NT2/D1 (cell line): ENCODE measurements around the gene ITFG1.
"Not testable (repeated sequence)": the region's sequence is repeated elsewhere in the genome, so short reads cannot be mapped to it uniquely, and the experiment has no call there.

ENCODE experiments used
- SUZ12 ChIP-seq: IDR thresholded peaks from 2 replicates; pipeline ENCODE4 v1.6.1; 2011; ENCODE audit not compliant: insufficient read length, insufficient read depth; ENCODE audit errors: extremely low read depth
- YY1 ChIP-seq: IDR thresholded peaks from 2 replicates; pipeline ENCODE4 v1.6.1; 2011; ENCODE audit not compliant: insufficient read length, insufficient read depth
- ZNF274 ChIP-seq: IDR thresholded peaks from 2 replicates; pipeline ENCODE4 v1.6.1; 2011; ENCODE audit warnings: mild to moderate bottlenecking, low read depth, low read length

- TF ChIP-seq YY1, ZNF274, SUZ12: not testable (repeated sequence)
Measured at GRCh38 chr16:47473004-47473403, 12.1 kb upstream of the ITFG1 start.
